ENCODE data around the gene NPC2.

GRCh38 chr14:74538411-74539391 lies 45.6 kb upstream of the NPC2 start:
- TF ChIP-seq POLR2A (IDR thresholded peaks at IDR 0.05; ENCODE audit: low read depth, low read length) (no peak), TAF1 (IDR thresholded peaks at IDR 0.05; ENCODE audit: borderline replicate concordance, low read depth, low read length) (no peak)

All from GM12892 (cell line).